WTC11 (cell line): ENCODE data around the gene FRMD6. TPM values are rescaled to one million over a fixed set of nuclear protein-coding genes. Genes with fewer than 3 reads are reported as not detected.

Experiments used
- ATAC-seq: fragments of 200-7000 bp; cut with Tn5 transposase; 2 replicates; pipeline ENCODE4 v1.10.0; 2021; ENCODE audit warnings: mild to moderate bottlenecking, moderate library complexity
- CTCF ChIA-PET: fragments of 300-600 bp; sonication (Branson Sonifier 250); formaldehyde crosslinking; loops from one replicate; lab custom pipeline; 2021; ENCODE audit warnings: antibody characterized with exemption; lab: Charles Lee
- POLR2A ChIA-PET: fragments of 350-600 bp; sonication (Branson Sonifier 250); formaldehyde crosslinking; loops from one replicate; lab custom pipeline; 2021; ENCODE audit warnings: antibody characterized with exemption; lab: Charles Lee
- DNase-seq: peaks from one replicate; pipeline ENCODE4 v3.0.0; 2021; ENCODE audit warnings: low spot score
- H3K27ac Mint-ChIP-seq: 2 replicates; pipeline ENCODE4 v1.8.0; 2021; ENCODE audit warnings: mixed read lengths
- H3K27me3 Mint-ChIP-seq: 2 replicates; pipeline ENCODE4 v1.8.0; 2021; ENCODE audit warnings: low read depth, mild to moderate bottlenecking, moderate library complexity, mixed read lengths
- H3K36me3 Mint-ChIP-seq: 2 replicates; pipeline ENCODE4 v1.8.0; 2021; ENCODE audit warnings: mixed read lengths
- H3K4me1 Mint-ChIP-seq: 2 replicates; pipeline ENCODE4 v1.8.0; 2022; ENCODE audit warnings: mixed read lengths
- H3K4me3 Mint-ChIP-seq: 2 replicates; pipeline ENCODE4 v1.8.0; 2021; ENCODE audit warnings: mild to moderate bottlenecking, moderate library complexity, mixed read lengths
- H3K9me3 Mint-ChIP-seq: 2 replicates; pipeline ENCODE4 v1.8.0; 2021; ENCODE audit warnings: mixed read lengths
- AFF4 ChIP-seq: sonication (generic); formaldehyde crosslinking; IDR thresholded peaks from 2 replicates; pipeline ENCODE4 v1.8.1; 2023; ENCODE audit warnings: mild to moderate bottlenecking, missing genetic modification reagents, borderline replicate concordance
- AR ChIP-seq: fragments of 250-450 bp; sonication (Bioruptor Pico); IDR thresholded peaks from 2 replicates; pipeline ENCODE4 v1.9.0; 2021; ENCODE audit warnings: mild to moderate bottlenecking
- CTCF ChIP-seq: fragments of 200-600 bp; IDR thresholded peaks from 2 replicates; pipeline ENCODE4 v1.8.0; 2022; ENCODE audit warnings: antibody characterized with exemption
- ETV6 ChIP-seq: sonication (generic); formaldehyde crosslinking; IDR thresholded peaks from 2 replicates; pipeline ENCODE4 v1.8.1; 2022; ENCODE audit warnings: mild to moderate bottlenecking, missing genetic modification reagents
- FOXJ3 ChIP-seq: sonication (generic); formaldehyde crosslinking; IDR thresholded peaks from 2 replicates; pipeline ENCODE4 v1.9.0; 2021; ENCODE audit warnings: missing genetic modification reagents, mild to moderate bottlenecking, borderline replicate concordance
- FOXK1 ChIP-seq: sonication (generic); formaldehyde crosslinking; IDR thresholded peaks from 2 replicates; pipeline ENCODE4 v1.8.0; 2022; ENCODE audit warnings: mild to moderate bottlenecking, moderate library complexity, missing genetic modification reagents
- JUN ChIP-seq: sonication (generic); formaldehyde crosslinking; IDR thresholded peaks from 2 replicates; pipeline ENCODE4 v1.8.0; 2023; ENCODE audit warnings: mild to moderate bottlenecking, missing genetic modification reagents
- NFATC4 ChIP-seq: fragments of 250-450 bp; sonication (Bioruptor Pico); IDR thresholded peaks from 2 replicates; pipeline ENCODE4 v1.9.0; 2021; ENCODE audit warnings: mild to moderate bottlenecking
- NFE2L1 ChIP-seq: sonication (generic); formaldehyde crosslinking; IDR thresholded peaks from 2 replicates; pipeline ENCODE4 v1.8.1; 2023; ENCODE audit warnings: missing genetic modification reagents
- NFYB ChIP-seq: sonication (generic); formaldehyde crosslinking; conservative IDR thresholded peaks from 2 replicates; pipeline ENCODE4 v1.8.0; 2022; ENCODE audit warnings: low read depth, missing genetic modification reagents
- NR2C2 ChIP-seq: sonication (generic); formaldehyde crosslinking; IDR thresholded peaks from 2 replicates; pipeline ENCODE4 v1.8.0; 2022; ENCODE audit warnings: mild to moderate bottlenecking, missing genetic modification reagents
- PRDM15 ChIP-seq: sonication (generic); formaldehyde crosslinking; IDR thresholded peaks from 2 replicates; pipeline ENCODE4 v1.8.0; 2022; ENCODE audit warnings: missing genetic modification reagents
- PRRX2 ChIP-seq: fragments of 250-450 bp; sonication (Bioruptor Pico); IDR thresholded peaks from 2 replicates; pipeline ENCODE4 v1.8.0; 2021; ENCODE audit warnings: mild to moderate bottlenecking
- RORB ChIP-seq: fragments of 250-450 bp; sonication (Bioruptor Pico); IDR thresholded peaks from 2 replicates; pipeline ENCODE4 v1.9.0; 2021; ENCODE audit warnings: mild to moderate bottlenecking
- SMAD3 ChIP-seq: sonication (generic); formaldehyde crosslinking; IDR thresholded peaks from 2 replicates; pipeline ENCODE4 v1.8.0; 2022; ENCODE audit warnings: missing genetic modification reagents, mild to moderate bottlenecking, borderline replicate concordance
- SOX15 ChIP-seq: fragments of 250-450 bp; sonication (Bioruptor Pico); IDR thresholded peaks from 2 replicates; pipeline ENCODE4 v1.9.0; 2021; ENCODE audit warnings: mild to moderate bottlenecking
- STAT6 ChIP-seq: sonication (generic); formaldehyde crosslinking; conservative IDR thresholded peaks from 2 replicates; pipeline ENCODE4 v1.8.1; 2023; ENCODE audit warnings: mild to moderate bottlenecking, low read depth, missing genetic modification reagents, moderate library complexity
- TEAD1 ChIP-seq: sonication (generic); formaldehyde crosslinking; IDR thresholded peaks from 2 replicates; pipeline ENCODE4 v1.8.0; 2022; ENCODE audit warnings: mild to moderate bottlenecking, missing genetic modification reagents
- USF1 ChIP-seq: sonication (generic); formaldehyde crosslinking; IDR thresholded peaks from 2 replicates; pipeline ENCODE4 v1.8.0; 2022; ENCODE audit warnings: mild to moderate bottlenecking, missing genetic modification reagents
- ZNF138 ChIP-seq: sonication (generic); formaldehyde crosslinking; conservative IDR thresholded peaks from 2 replicates; pipeline ENCODE4 v1.8.1; 2022; ENCODE audit warnings: mild to moderate bottlenecking, moderate library complexity, missing genetic modification reagents
- ZNF671 ChIP-seq: fragments of 250-450 bp; sonication (Bioruptor Pico); IDR thresholded peaks from 2 replicates; pipeline ENCODE4 v1.8.0; 2021; ENCODE audit warnings: mild to moderate bottlenecking
- total RNA-seq: library from RNA; stranded (reverse); gene quantifications from 3 replicates; pipeline ENCODE4 v1.2.3, GENCODE V29; 2021
- TF ChIP-seq, protein P1 (sequence below): sonication (generic); formaldehyde crosslinking; IDR thresholded peaks from 2 replicates; pipeline ENCODE4 v1.8.1; 2023; ENCODE audit warnings: mild to moderate bottlenecking, missing genetic modification reagents, moderate library complexity

The FRMD6 gene
- total RNA-seq, 1 experiment from 2014 or later, result 21.8 TPM

GRCh38 chr14:51610771-51611170 is 40.9 kb upstream of the FRMD6 start:
- Mint-ChIP-seq H3K27me3 (no peaks in the 10 kb centered on the region), H3K4me3 (no peak overlapping the region)
- CTCF ChIA-PET, result no interaction called here
- TF ChIP-seq, protein P1, sequence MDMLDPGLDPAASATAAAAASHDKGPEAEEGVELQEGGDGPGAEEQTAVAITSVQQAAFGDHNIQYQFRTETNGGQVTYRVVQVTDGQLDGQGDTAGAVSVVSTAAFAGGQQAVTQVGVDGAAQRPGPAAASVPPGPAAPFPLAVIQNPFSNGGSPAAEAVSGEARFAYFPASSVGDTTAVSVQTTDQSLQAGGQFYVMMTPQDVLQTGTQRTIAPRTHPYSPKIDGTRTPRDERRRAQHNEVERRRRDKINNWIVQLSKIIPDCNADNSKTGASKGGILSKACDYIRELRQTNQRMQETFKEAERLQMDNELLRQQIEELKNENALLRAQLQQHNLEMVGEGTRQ (CRISPR knock-in tag), result no peak
- TF ChIP-seq NFYB (CRISPR knock-in tag) (no peak), ZNF138 (no peak), TEAD1 (no peak), JUN (CRISPR knock-in tag) (no peak), AFF4 (CRISPR knock-in tag) (no peak), STAT6 (no peak), ZNF671 (no peak), ETV6 (CRISPR knock-in tag) (no peak), SOX15 (CRISPR knock-in tag) (no peak), SMAD3 (CRISPR knock-in tag) (no peak), NFATC4 (CRISPR knock-in tag) (no peak), RORB (CRISPR knock-in tag) (no peak), PRDM15 (CRISPR knock-in tag) (no peak)
- TF ChIP-seq, all 79 proteins: peak for 0
- Mint-ChIP-seq H3K4me1 (peaks cover 19% of the 10 kb centered on the region), H3K9me3 (no peaks in the 10 kb centered on the region), H3K27ac (no peak overlapping the region), H3K36me3 (no peaks in the 10 kb centered on the region)
- POLR2A ChIA-PET, result no interaction called here
- ATAC-seq (no peak), DNase-seq (no peak)

DNA sequence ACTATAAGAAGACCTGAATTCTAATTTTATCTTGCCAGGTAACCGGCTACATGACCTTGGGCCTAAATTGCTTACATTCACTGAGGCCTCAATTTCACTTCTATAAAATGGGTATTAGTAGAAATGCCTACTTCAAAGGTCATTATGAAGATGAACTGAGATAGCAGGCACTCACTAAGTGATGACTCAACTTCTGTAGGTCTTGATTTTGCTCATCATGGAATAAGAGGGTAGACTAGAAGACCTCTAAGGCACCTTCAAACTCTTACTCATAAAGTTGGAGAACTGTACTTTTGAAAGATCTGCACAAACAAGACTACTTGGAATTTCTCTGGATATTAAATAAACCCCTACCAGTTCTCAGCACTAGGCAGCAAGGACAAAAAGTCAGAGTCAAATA is 39.3 kb upstream of the FRMD6 start:
- ATAC-seq, result no peak
- Mint-ChIP-seq H3K27ac (no peak overlapping the region), H3K9me3 (no peaks in the 10 kb centered on the region), H3K27me3 (no peaks in the 10 kb centered on the region), H3K36me3 (no peaks in the 10 kb centered on the region), H3K4me3 (no peak overlapping the region), H3K4me1 (peaks cover 22% of the 10 kb centered on the region)
- DNase-seq, result no peak
- ChIA-PET POLR2A (no interaction called here), CTCF (no interaction called here)
- TF ChIP-seq FOXJ3 (CRISPR knock-in tag) (no peak), NFE2L1 (CRISPR knock-in tag) (no peak), AR (CRISPR knock-in tag) (no peak), NR2C2 (no peak), CTCF (no peak), PRRX2 (CRISPR knock-in tag) (no peak), FOXK1 (no peak), USF1 (CRISPR knock-in tag) (no peak)
